Gastroesophageal sphincter (tissue), 3 donors: ENCODE measurements around the gene ARFGEF3.

Experiments used
- POLR2A ChIP-seq, 2 donors: fragments of 450-650 bp; IDR thresholded peaks; one replicate each; pipeline ENCODE4 v1.6.1; 2017; ENCODE audit warnings: antibody characterized with exemption in 2 of 2, mild to moderate bottlenecking in 2 of 2, moderate library complexity in 1 of 2
- TF ChIP-seq, protein P1 (sequence below), 4 experiments: fragments of 200-600 bp in 2 of 4; fragments of 450-650 bp in 2 of 4; sonication (generic) in 1 of 4; IDR thresholded peaks; one replicate each; pipeline ENCODE4 v1.5.1; 2017 to 2019; ENCODE audit warnings: antibody characterized with exemption in 4 of 4, mild to moderate bottlenecking in 2 of 4, moderate library complexity in 2 of 4

DNA sequence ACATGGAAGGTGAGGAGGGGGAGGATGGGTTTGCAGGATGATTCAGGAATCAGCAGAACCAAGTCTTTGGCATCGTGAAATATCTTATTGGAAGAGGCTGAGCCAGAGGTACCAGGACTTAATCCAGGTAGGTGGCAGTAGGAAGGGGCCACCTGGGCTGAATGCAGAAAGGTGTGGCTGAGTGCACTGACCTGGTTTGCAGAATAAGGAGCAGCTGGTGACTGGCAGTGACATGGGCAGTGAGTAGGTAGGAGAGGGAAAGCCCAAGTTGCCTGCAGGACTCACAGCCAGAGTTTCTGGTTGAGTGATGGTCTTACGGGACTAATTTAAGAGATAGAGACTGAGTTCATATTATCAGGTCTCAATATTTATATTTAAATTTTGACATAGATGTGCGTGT lies 57.7 kb downstream of the ARFGEF3 start:
- TF ChIP-seq, protein P1, sequence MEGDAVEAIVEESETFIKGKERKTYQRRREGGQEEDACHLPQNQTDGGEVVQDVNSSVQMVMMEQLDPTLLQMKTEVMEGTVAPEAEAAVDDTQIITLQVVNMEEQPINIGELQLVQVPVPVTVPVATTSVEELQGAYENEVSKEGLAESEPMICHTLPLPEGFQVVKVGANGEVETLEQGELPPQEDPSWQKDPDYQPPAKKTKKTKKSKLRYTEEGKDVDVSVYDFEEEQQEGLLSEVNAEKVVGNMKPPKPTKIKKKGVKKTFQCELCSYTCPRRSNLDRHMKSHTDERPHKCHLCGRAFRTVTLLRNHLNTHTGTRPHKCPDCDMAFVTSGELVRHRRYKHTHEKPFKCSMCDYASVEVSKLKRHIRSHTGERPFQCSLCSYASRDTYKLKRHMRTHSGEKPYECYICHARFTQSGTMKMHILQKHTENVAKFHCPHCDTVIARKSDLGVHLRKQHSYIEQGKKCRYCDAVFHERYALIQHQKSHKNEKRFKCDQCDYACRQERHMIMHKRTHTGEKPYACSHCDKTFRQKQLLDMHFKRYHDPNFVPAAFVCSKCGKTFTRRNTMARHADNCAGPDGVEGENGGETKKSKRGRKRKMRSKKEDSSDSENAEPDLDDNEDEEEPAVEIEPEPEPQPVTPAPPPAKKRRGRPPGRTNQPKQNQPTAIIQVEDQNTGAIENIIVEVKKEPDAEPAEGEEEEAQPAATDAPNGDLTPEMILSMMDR (IDR thresholded peaks at IDR 0.05), result no peak
- no peak for TF ChIP-seq POLR2A (IDR thresholded peaks at IDR 0.05)
